Measurements from ENCODE around the gene AGAP1. TPM values are rescaled to one million over a fixed set of nuclear protein-coding genes. Genes with fewer than 3 reads are reported as not detected.

AGAP1 gene
- total RNA-seq, 1 experiment from 2014 or later = 25.8 TPM

GRCh38 chr2:235649418-235649817 is 155.6 kb downstream of the AGAP1 start:
- Histone ChIP-seq H2BK5ac (ENCODE audit: insufficient read length, low read length) (no peak overlapping the region), H2AFZ (ENCODE audit: low read length) (no peak overlapping the region), H3K27ac (ENCODE audit: insufficient read length, low read depth, low read length) (no peak overlapping the region), H3K79me1 (ENCODE audit: insufficient read depth, low read depth, low read length, poor library complexity, severe bottlenecking) (no peaks in the 10 kb centered on the region), H3K27me3 (ENCODE audit: insufficient read depth, low read length) (no peaks in the 10 kb centered on the region), H3K23ac (ENCODE audit: insufficient read length, low read depth, low read length) (no peak overlapping the region), H3K4ac (ENCODE audit: low read depth, low read length) (no peak overlapping the region), H2BK120ac (ENCODE audit: low read depth, low read length, poor library complexity, severe bottlenecking) (no peak overlapping the region), H4K20me1 (ENCODE audit: control insufficient read depth, insufficient read depth, insufficient read length) (no peaks in the 10 kb centered on the region), H3T11ph (ENCODE audit: low read length) (no peak overlapping the region), H3K9ac (ENCODE audit: extremely low read depth, insufficient read length, low read length) (no peak overlapping the region), H3K4me1 (ENCODE audit: insufficient read depth, low read length) (no peaks in the 10 kb centered on the region), H4K5ac (ENCODE audit: insufficient read length, low read depth, low read length) (no peak overlapping the region), H3K4me2 (ENCODE audit: insufficient read depth, insufficient read length, low read length) (no peak overlapping the region), H3K56ac (ENCODE audit: insufficient read length, low read depth, low read length) (no peak overlapping the region), H3K23me2 (ENCODE audit: insufficient read length, low read depth, low read length, poor library complexity, severe bottlenecking) (no peaks in the 10 kb centered on the region), H4K91ac (ENCODE audit: insufficient read length, low read depth, low read length) (no peak overlapping the region), H3K14ac (ENCODE audit: insufficient read depth, low read length) (no peak overlapping the region), H4K8ac (replicated peaks; ENCODE audit: insufficient read length, low read depth, low read length) (no peak overlapping the region), H2BK12ac (ENCODE audit: insufficient read length, low read depth, low read length) (no peak overlapping the region), H3K79me2 (ENCODE audit: insufficient read depth, low read length) (peaks cover 2% of the 10 kb centered on the region; the same call in 1 of the 2 replicates), H2BK15ac (ENCODE audit: low read depth, low read length) (no peak overlapping the region), H2AK5ac (ENCODE audit: insufficient read length, low read length) (no peak overlapping the region), H2BK20ac (ENCODE audit: low read depth, low read length, poor library complexity, severe bottlenecking) (no peak overlapping the region), H3K18ac (ENCODE audit: insufficient read length, low read depth, low read length) (no peak overlapping the region), H3K9me3 (ENCODE audit: control insufficient read depth, low read depth, low read length) (no peaks in the 10 kb centered on the region)
- Mint-ChIP-seq H3K4me3 (no peak overlapping the region), H3K27me3 (ENCODE audit: low read depth) (no peaks in the 10 kb centered on the region), H3K4me1 (peaks cover 3 to 9% of the 10 kb centered on the region in 2 experiments; a peak in 1 of 4 replicates), H3K27ac (no peak overlapping the region), H3K36me3 (ENCODE audit: insufficient read depth in 1 of 3, low read depth in 3 of 3) (peaks cover 0 to 2% (median 0%) of the 10 kb centered on the region in 3 experiments; a peak in 1 of 7 replicates), H3K9me3 (no peaks in the 10 kb centered on the region; a peak in 1 of 5 replicates)
- no peak for DNase-seq
- TF ChIP-seq CTCF (conservative IDR thresholded peaks at IDR 0.05) = no peak
- WGBS (ENCODE audit: extremely low coverage, insufficient read length, low lambda C conversion rate) = no CpG with 5 or more reads among the region's 9 CpGs

Data from H9 (cell line).